Vein endothelial cell (primary cell): ENCODE data around the gene SPATA31A6. TPM values are rescaled to one million over a fixed set of nuclear protein-coding genes. Genes with fewer than 3 reads are reported as not detected.

Experiments used
- small RNA-seq: library from RNA; depleted of rRNA; stranded (forward); fragments of <200 nt; gene quantifications from one replicate; pipeline ENCODE3, GENCODE V24; 2012
- total RNA-seq: library from RNA; depleted of rRNA; stranded (reverse); fragments of >200 nt; gene quantifications from 2 replicates; pipeline ENCODE4 v1.2.3, GENCODE V29; 2012

SPATA31A6 gene
- not detected in 2 replicates for total RNA-seq

DNA sequence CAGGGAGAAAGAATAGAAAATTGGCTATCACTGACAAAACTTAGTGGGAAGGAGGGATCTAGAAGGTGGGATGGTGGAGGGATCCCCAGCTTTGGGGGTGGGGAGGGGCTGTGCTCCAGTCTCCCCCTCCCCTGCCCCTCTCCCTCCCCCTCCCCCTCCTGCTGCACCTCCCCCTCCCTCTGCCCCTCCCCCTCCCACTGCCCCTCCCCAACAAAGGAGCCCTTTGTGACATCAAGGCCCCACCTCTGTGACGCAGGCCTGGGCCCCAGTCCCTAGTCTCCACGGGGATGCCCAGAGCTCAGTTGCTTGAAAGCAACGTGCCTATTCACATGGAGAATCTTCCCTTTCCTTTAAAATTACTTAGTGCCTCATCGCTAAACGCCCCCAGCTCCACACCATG, at the start of gene SPATA31A6:
TSS of gene SPATA31A6 (plus strand) at position 301 of the 400 bp plus-strand sequence. CDS start at position 330, 29 bp downstream.

Small RNA genes within 50 kb of the gene (small RNA-seq; reads per million reads assigned to genes)
- gene AL445584.3 = not detected

Other genes with a start within 250 kb of the SPATA31A6 start
- gene CNTNAP3B, start 54.2 kb upstream of the SPATA31A6 start, total RNA-seq = 163 and 228 TPM in 2 replicates